Occipital lobe (tissue), 3 donors: Measurements from ENCODE around the gene RHEB. TPM values are rescaled to one million over a fixed set of nuclear protein-coding genes. Genes with fewer than 3 reads are reported as not detected.

Experiments
- DNase-seq: peaks from one replicate; lab custom pipeline; 2025; lab: John Stamatoyannopoulos, UW
- small RNA-seq: library from RNA; depleted of rRNA; stranded (forward); fragments of <200 nt; gene quantifications from one replicate; pipeline ENCODE3, GENCODE V24; 2014
- total RNA-seq: library from RNA; depleted of rRNA; stranded (reverse); fragments of >200 nt; gene quantifications from one replicate; pipeline ENCODE4 v1.2.3, GENCODE V29; 2014

Gene RHEB
- total RNA-seq, 1 donor from 2014 or later: 83.9 TPM

- DNase-seq: no peak
Observed at GRCh38 chr7:151416112-151416940, 103.4 kb downstream of the RHEB start.

Small RNA genes within 50 kb of the gene (small RNA-seq; reads per million reads assigned to genes)
- gene MIR3907: not detected
- gene RN7SL76P: not detected

Other genes with a start within 250 kb of the RHEB start
- gene NUB1, start 178.1 kb downstream of the RHEB start, total RNA-seq: 33.5 TPM
- 50.2 TPM for gene WDR86, start 109.9 kb downstream of the RHEB start, total RNA-seq
- gene CRYGN, start 79.8 kb downstream of the RHEB start, total RNA-seq: not detected